ENCODE data around the gene ZBTB11. TPM values are rescaled to one million over a fixed set of nuclear protein-coding genes. Genes with fewer than 3 reads are reported as not detected.

ZBTB11 gene
- total RNA-seq, 6 experiments from 2014 or later = 5.4 to 8.5 (median 7.9) TPM

- Histone ChIP-seq H3K4me3 (no peak overlapping the region), H3K27ac (no peak overlapping the region), H3K27me3 (no peaks in the 10 kb centered on the region), H3K4me1 (no peaks in the 10 kb centered on the region), H3K9me3 (no peaks in the 10 kb centered on the region), H3K36me3 (peaks cover 0 to 85% (median 26%) of the 10 kb centered on the region in 4 donors)
- DNase-seq (no peak), ATAC-seq (no peak)
- no peak for TF ChIP-seq POLR2A (IDR thresholded peaks at IDR 0.05)
- TF ChIP-seq CTCF (IDR thresholded peaks at IDR 0.05) = no peak
- intact Hi-C loops (cut with DNase I) = no loop called here
- 97% methylated on average over 6 of the region's 6 CpGs for WGBS (ENCODE audit: insufficient coverage, low coverage, low lambda C conversion rate, missing lambda C conversion rate)
Observed at GRCh38 chr3:101656651-101657050, 20.3 kb downstream of the ZBTB11 start.

DNA sequence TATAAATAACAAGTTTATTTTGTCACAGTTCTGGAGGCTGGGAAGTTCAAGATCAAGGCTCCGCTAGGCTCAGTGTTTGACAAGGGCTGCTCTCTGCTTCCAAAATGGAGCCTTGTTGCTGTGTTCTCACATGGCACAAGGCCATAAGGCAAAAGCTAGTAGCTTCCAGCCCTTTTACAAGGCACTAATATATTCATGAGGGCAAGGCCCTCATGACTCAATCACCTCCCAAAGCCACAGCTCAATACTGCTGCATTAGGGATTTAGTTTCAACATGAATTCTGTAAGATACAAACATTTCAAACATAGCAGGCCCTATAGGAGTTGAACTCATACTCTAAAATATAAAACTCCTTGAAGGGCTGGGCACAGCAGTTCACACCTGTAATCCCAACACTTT, 30.2 kb downstream of the ZBTB11 start:
- TF ChIP-seq CTCF (IDR thresholded peaks at IDR 0.05) (no peak), POLR2A (IDR thresholded peaks at IDR 0.05) (no peak)
- DNase-seq (no peak), ATAC-seq (no peak)
- Histone ChIP-seq H3K4me1 (no peaks in the 10 kb centered on the region), H3K36me3 (peaks cover 0 to 22% (median 1%) of the 10 kb centered on the region in 4 donors), H3K9me3 (no peaks in the 10 kb centered on the region), H3K27ac (no peak overlapping the region), H3K27me3 (no peaks in the 10 kb centered on the region), H3K4me3 (no peak overlapping the region)
- intact Hi-C loops (cut with DNase I) = no loop called here
- WGBS (ENCODE audit: insufficient coverage, low coverage, low lambda C conversion rate, missing lambda C conversion rate) = no CpG with 5 or more reads among the region's 1 CpG

DNA sequence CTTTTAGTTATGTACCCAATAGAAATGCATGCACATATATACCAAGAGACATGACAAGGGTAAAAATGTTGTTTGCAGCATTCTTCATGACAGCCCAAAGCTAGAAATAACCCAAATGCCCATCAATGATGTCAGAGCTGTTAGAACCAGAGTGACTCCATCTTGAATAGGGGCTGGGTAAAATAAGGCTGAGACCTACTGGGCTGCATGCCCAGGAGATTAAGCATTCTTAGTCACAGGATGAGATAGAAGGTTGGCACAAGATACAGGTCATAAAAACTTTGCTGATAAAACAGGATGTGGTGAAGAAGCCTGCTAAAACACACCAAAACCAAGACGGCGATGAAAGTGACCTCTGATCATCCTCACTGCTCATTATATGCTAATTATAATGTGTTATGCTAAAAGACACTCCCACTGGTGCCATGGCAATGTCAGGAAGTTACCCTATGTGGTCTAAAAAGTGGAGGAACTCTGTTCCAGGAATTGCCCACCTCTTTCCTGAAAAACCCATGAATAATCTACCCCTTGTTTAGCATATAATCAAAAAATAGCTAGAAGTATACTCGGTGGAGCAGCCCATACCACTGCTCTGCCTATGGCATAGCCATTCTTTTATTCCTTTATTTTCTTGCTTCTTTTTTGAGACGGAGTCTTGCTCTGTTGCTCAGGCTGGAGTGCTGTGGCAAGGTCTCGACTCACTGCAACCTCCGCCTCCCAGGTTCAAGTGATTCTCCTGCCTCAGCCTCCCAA, 32.9 kb downstream of the ZBTB11 start:
- WGBS (ENCODE audit: insufficient coverage, low coverage, low lambda C conversion rate, missing lambda C conversion rate) = 59% methylated on average over 5 of the region's 6 CpGs
- Histone ChIP-seq H3K36me3 (peaks cover 0 to 7% (median 1%) of the 10 kb centered on the region in 4 donors), H3K27me3 (no peaks in the 10 kb centered on the region), H3K9me3 (no peaks in the 10 kb centered on the region), H3K4me1 (no peaks in the 10 kb centered on the region), H3K4me3 (no peak overlapping the region), H3K27ac (no peak overlapping the region)
- DNase-seq = no peak
- no peak for ATAC-seq
- intact Hi-C loops (cut with DNase I) = no loop called here
- TF ChIP-seq CTCF (IDR thresholded peaks at IDR 0.05) (no peak), POLR2A (IDR thresholded peaks at IDR 0.05) (no peak)

- H3K4me3 ChIP-seq = no peak overlapping the region
- intact Hi-C loops (cut with DNase I) = no loop called here
- ATAC-seq = no peak
- H3K36me3 ChIP-seq = no peaks in the 10 kb centered on the region
- H3K27ac ChIP-seq = no peak overlapping the region
- WGBS (ENCODE audit: insufficient coverage, low coverage, low lambda C conversion rate, missing lambda C conversion rate) = 88% methylated on average over 7 of the region's 8 CpGs
- H3K27me3 ChIP-seq = no peaks in the 10 kb centered on the region
- no peaks in the 10 kb centered on the region for H3K9me3 ChIP-seq
- H3K4me1 ChIP-seq = no peaks in the 10 kb centered on the region
- TF ChIP-seq POLR2A (IDR thresholded peaks at IDR 0.05) (no peak), CTCF (IDR thresholded peaks at IDR 0.05) (no peak)
- DNase-seq = no peak
Observed at GRCh38 chr3:101643009-101643844, 33.7 kb downstream of the ZBTB11 start.
